Measurements from ENCODE around the gene DPP7.
A peak's percentile ranks its signal among the peaks of the same experiment; 100 is the strongest.
"Not testable (repeated sequence)": the region's sequence is repeated elsewhere in the genome, so short reads cannot be mapped to it uniquely, and the experiment has no call there.

The DPP7 gene

DNA sequence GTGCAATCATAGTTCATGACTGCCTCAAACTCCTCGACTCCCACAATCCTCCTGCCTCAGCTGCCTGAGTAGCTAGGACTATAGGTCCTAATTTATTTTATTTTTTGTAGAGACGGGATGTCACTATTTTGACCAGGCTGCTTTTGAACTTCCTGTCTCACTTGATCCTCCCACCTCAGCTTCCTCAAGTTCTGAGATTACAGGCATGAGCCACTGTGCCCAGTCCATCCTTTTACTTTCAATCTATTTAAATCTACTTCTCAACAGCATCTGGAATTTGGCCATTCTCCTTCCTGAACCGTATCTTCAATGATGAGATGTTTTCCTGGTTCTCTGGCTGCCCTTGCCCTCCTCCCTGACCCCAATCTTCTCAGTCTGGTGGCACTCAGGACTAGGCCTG is 12.3 kb upstream of the DPP7 start:
- no peaks in the 10 kb centered on the region for H3K9me3 ChIP-seq (replicated peaks; ENCODE audit: insufficient read depth, low read length)
- H4K20me1 ChIP-seq (ENCODE audit: insufficient read depth, low read length), result no peaks in the 10 kb centered on the region
- H3K27ac ChIP-seq (ENCODE audit: low read length), result no peak overlapping the region
- H3K79me2 ChIP-seq (ENCODE audit: low read length), result no peaks in the 10 kb centered on the region
- DNase-seq, result no peak
- no peaks in the 10 kb centered on the region for H3K36me3 ChIP-seq (replicated peaks; ENCODE audit: insufficient read depth, low read length)
- peak overlapping the region; percentile 83 for H3K4me2 ChIP-seq (ENCODE audit: low read depth, low read length)
- no peak overlapping the region for H3K9ac ChIP-seq (ENCODE audit: low read length)
- no peak overlapping the region for H2AFZ ChIP-seq (ENCODE audit: low read length)
- H3F3A ChIP-seq (ENCODE audit: insufficient read depth, low read length), result peaks cover 18% of the 10 kb centered on the region
- H3K4me1 ChIP-seq (ENCODE audit: low read length), result peaks cover 18% of the 10 kb centered on the region
- TF ChIP-seq EZH2 (optimal IDR thresholded peaks at IDR 0.05; ENCODE audit: low read depth, low read length), result no peak
- TF ChIP-seq EZH2phosphoT487 (IDR thresholded peaks at IDR 0.05; ENCODE audit: low read length), result no peak
- TF ChIP-seq, protein P1, sequence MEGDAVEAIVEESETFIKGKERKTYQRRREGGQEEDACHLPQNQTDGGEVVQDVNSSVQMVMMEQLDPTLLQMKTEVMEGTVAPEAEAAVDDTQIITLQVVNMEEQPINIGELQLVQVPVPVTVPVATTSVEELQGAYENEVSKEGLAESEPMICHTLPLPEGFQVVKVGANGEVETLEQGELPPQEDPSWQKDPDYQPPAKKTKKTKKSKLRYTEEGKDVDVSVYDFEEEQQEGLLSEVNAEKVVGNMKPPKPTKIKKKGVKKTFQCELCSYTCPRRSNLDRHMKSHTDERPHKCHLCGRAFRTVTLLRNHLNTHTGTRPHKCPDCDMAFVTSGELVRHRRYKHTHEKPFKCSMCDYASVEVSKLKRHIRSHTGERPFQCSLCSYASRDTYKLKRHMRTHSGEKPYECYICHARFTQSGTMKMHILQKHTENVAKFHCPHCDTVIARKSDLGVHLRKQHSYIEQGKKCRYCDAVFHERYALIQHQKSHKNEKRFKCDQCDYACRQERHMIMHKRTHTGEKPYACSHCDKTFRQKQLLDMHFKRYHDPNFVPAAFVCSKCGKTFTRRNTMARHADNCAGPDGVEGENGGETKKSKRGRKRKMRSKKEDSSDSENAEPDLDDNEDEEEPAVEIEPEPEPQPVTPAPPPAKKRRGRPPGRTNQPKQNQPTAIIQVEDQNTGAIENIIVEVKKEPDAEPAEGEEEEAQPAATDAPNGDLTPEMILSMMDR (IDR thresholded peaks at IDR 0.05; ENCODE audit: low read length), result no peak
- H3K9me2 ChIP-seq (replicated peaks; ENCODE audit: insufficient read depth, low read length), result no peaks in the 10 kb centered on the region
- H3K27me3 ChIP-seq (replicated peaks; ENCODE audit: insufficient read depth, low read length), result peaks cover 28% of the 10 kb centered on the region
- H3K4me3 ChIP-seq (ENCODE audit: low read length), result no peak overlapping the region; the same call in 1 of the 2 replicates

DNA sequence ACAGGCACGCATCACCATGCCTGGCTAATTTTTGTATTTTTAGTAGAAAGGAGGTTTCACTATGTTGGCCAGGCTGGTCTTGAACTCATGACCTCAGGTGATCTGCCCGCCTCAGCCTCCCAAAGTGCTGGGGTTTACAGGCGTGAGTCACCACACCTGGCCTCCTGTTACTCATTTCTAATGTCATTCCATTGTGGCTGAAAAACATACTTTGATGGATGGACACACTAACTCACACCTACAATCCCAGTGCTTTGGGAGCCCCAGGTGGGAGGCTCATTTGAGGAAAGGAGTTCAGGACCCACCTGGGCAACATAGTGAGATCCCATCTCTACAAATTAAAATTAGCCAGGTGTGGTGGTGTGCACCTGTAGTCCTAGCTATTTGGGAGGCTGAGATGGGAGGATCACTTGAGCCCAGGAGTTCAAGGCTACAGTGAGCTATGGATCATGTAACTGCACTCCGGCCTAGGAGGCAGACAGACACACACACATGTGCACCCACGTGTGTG is 9.5 kb upstream of the DPP7 start:
- not testable (repeated sequence) for H3K36me3 ChIP-seq (replicated peaks; ENCODE audit: insufficient read depth, low read length); H3K9me3 ChIP-seq (replicated peaks; ENCODE audit: insufficient read depth, low read length); DNase-seq; H3K27ac ChIP-seq (ENCODE audit: low read length); H3K4me2 ChIP-seq (ENCODE audit: low read depth, low read length); H3K4me3 ChIP-seq (ENCODE audit: low read length); H2AFZ ChIP-seq (ENCODE audit: low read length); H3K79me2 ChIP-seq (ENCODE audit: low read length); H4K20me1 ChIP-seq (ENCODE audit: insufficient read depth, low read length); H3K9me2 ChIP-seq (replicated peaks; ENCODE audit: insufficient read depth, low read length); H3K9ac ChIP-seq (ENCODE audit: low read length)
- H3K4me1 ChIP-seq (ENCODE audit: low read length), result peaks cover 22% of the 10 kb centered on the region
- H3F3A ChIP-seq (ENCODE audit: insufficient read depth, low read length), result peaks cover 17% of the 10 kb centered on the region
- peaks cover 16% of the 10 kb centered on the region for H3K27me3 ChIP-seq (replicated peaks; ENCODE audit: insufficient read depth, low read length)

DNA sequence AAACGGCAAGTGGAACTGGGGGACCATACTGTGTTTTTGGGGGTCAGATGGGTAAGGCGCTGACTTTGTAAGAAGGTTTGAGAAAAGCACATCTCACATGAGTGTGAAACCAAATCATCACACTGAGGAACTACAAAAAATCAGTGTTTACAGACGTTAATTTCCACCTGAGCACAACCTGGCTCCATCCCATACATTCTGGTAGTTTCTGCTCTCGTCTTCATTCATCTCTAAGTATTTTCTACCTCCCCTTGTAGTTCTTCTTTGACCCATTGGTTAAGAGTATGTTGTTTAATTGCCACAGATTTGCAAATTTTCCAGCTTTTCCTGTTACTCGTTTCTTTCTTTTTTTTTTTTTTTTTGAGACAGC is 8.9 kb upstream of the DPP7 start:
- no peak overlapping the region for H3K4me3 ChIP-seq (ENCODE audit: low read length)
- peak; percentile 6 for DNase-seq
- no peaks in the 10 kb centered on the region for H3K36me3 ChIP-seq (replicated peaks; ENCODE audit: insufficient read depth, low read length)
- no peak overlapping the region; the same call in 1 of the 2 replicates for H3K4me2 ChIP-seq (ENCODE audit: low read depth, low read length)
- H3F3A ChIP-seq (ENCODE audit: insufficient read depth, low read length), result peaks cover 12% of the 10 kb centered on the region
- H3K4me1 ChIP-seq (ENCODE audit: low read length), result peaks cover 22% of the 10 kb centered on the region
- H3K9ac ChIP-seq (ENCODE audit: low read length), result no peak overlapping the region
- no peak overlapping the region for H3K27ac ChIP-seq (ENCODE audit: low read length)
- peaks cover 11% of the 10 kb centered on the region for H3K27me3 ChIP-seq (replicated peaks; ENCODE audit: insufficient read depth, low read length)
- H2AFZ ChIP-seq (ENCODE audit: low read length), result no peak overlapping the region
- H4K20me1 ChIP-seq (ENCODE audit: insufficient read depth, low read length), result no peaks in the 10 kb centered on the region
- H3K9me2 ChIP-seq (replicated peaks; ENCODE audit: insufficient read depth, low read length), result no peaks in the 10 kb centered on the region
- TF ChIP-seq, protein P1 (IDR thresholded peaks at IDR 0.05; ENCODE audit: low read length), result no peak
- TF ChIP-seq EZH2 (optimal IDR thresholded peaks at IDR 0.05; ENCODE audit: low read depth, low read length) (no peak), EZH2phosphoT487 (IDR thresholded peaks at IDR 0.05; ENCODE audit: low read length) (no peak)
- no peaks in the 10 kb centered on the region for H3K79me2 ChIP-seq (ENCODE audit: low read length)
- no peaks in the 10 kb centered on the region for H3K9me3 ChIP-seq (replicated peaks; ENCODE audit: insufficient read depth, low read length)

DNA sequence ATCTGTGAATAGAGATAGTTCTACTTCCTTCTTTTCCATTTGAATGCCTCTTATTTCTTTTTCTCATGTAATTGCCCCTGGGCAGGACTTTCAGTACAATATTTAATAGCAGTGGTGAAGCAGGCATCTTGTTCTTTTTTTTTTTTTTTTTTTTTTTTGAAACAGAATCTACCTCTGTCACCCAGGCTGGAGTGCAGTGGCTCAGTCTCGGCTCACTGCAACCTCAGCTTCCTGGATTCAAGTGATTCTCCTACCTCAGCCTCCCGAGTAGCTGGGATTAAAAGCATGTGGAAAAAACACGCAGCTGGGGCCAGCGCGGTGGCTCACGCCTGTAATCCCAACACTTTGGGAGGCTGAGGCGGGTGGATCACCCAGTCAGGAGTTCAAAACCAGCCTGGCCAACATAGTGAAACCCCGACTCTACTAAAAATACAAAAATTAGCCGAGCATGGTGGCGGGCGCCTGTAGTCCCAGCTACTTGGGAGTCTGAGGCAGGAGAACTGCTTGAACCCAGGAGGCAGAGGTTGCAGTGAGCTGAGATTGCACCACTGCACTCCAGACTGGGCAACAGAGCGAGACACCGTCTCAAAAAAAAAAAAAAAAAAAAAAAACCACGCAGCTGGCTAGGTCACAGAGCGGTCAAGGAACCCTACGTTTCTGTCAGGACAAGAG is 8.4 kb upstream of the DPP7 start:
- H3K79me2 ChIP-seq (ENCODE audit: low read length); H3K27me3 ChIP-seq (replicated peaks; ENCODE audit: insufficient read depth, low read length); H3F3A ChIP-seq (ENCODE audit: insufficient read depth, low read length); H3K27ac ChIP-seq (ENCODE audit: low read length); H3K9ac ChIP-seq (ENCODE audit: low read length); H3K9me3 ChIP-seq (replicated peaks; ENCODE audit: insufficient read depth, low read length); H3K9me2 ChIP-seq (replicated peaks; ENCODE audit: insufficient read depth, low read length); H3K36me3 ChIP-seq (replicated peaks; ENCODE audit: insufficient read depth, low read length); H2AFZ ChIP-seq (ENCODE audit: low read length); DNase-seq; H4K20me1 ChIP-seq (ENCODE audit: insufficient read depth, low read length): not testable (repeated sequence)
- H3K4me3 ChIP-seq (ENCODE audit: low read length), result 0 out of 2 replicates have a peak overlapping the region, but pooled peaks have one; percentile 31
- H3K4me2 ChIP-seq (ENCODE audit: low read depth, low read length), result peak overlapping the region; percentile 76; the same call in 1 of the 2 replicates
- H3K4me1 ChIP-seq (ENCODE audit: low read length), result peaks cover 22% of the 10 kb centered on the region

DNA sequence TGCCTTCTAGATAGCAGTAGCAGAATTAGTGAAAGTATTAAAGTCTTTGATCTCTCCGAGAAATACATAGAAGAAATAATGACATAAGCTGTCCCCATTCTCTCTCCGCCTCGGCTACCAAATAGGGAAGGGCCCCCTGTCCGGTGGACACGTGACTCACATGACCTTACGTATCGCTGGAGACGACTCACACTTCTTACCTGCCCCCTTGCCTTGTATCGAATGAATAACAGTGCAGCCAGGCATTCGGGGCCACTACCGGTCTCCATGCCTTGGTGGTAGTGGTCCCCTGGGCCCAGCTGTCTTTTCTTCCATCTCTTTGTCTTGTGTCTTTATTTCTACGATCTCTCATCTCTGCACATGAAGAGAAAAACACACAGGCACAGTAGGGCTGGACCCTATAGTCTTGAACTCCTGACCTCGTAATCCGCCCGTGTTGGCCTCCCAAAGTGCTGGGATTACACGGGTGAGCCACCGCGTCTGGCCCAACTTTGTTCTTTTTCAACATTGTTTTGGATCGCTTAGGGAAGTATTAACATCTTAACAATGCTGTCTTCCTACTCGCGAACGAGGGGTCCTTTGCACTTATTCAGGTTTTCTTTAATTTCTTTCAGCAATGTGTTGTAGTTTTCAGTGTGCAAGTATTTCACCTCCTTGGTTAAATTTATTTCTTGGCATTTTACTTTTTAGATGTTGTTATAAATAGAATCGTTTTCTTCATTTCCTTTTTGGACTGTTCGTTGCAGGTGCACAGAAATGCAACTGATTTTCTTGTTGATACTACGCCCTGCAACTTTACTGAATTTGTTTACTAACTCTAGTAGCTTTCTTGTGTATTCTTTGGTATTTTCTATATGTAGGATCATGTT is 7.6 kb upstream of the DPP7 start:
- peak overlapping the region; percentile 31; the same call in 1 of the 2 replicates for H3K4me3 ChIP-seq (ENCODE audit: low read length)
- H3K9me2 ChIP-seq (replicated peaks; ENCODE audit: insufficient read depth, low read length); H3K36me3 ChIP-seq (replicated peaks; ENCODE audit: insufficient read depth, low read length); DNase-seq; H3K27ac ChIP-seq (ENCODE audit: low read length); H3K9me3 ChIP-seq (replicated peaks; ENCODE audit: insufficient read depth, low read length); H4K20me1 ChIP-seq (ENCODE audit: insufficient read depth, low read length); H3K9ac ChIP-seq (ENCODE audit: low read length); H3K79me2 ChIP-seq (ENCODE audit: low read length); H2AFZ ChIP-seq (ENCODE audit: low read length); H3F3A ChIP-seq (ENCODE audit: insufficient read depth, low read length): not testable (repeated sequence)
- peak overlapping the region; percentile 76 for H3K4me2 ChIP-seq (ENCODE audit: low read depth, low read length)
- peaks cover 19% of the 10 kb centered on the region for H3K4me1 ChIP-seq (ENCODE audit: low read length)
- H3K27me3 ChIP-seq (replicated peaks; ENCODE audit: insufficient read depth, low read length), result peaks cover 13% of the 10 kb centered on the region

DNA sequence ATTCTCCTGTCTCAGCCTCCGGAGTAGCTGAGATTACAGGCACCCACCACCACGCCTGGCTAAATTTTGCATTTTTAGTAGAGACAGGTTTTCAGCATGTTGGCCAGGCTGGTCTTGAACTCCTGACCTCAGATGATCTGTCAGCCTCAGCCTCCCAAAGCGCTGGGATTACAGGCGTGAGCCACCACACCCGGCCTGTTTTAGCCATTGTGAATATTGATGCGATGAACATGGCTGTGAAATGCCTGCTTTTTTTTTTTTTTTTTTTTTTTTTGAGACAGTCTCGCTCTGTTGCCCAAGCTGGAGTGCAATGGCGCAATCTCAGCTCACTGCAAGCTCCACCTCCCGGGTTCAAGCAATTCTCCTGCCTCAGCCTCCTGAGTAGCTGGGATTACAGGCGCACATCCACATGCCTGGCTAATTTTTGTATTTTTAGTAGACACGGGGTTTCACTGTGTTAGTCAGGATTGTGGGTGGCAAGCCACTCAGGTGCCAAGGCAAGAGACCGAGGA is 3.6 kb upstream of the DPP7 start:
- not testable (repeated sequence) for H3K27ac ChIP-seq (ENCODE audit: low read length); H3K79me2 ChIP-seq (ENCODE audit: low read length); H3K9me3 ChIP-seq (replicated peaks; ENCODE audit: insufficient read depth, low read length); H2AFZ ChIP-seq (ENCODE audit: low read length); DNase-seq; H3K9ac ChIP-seq (ENCODE audit: low read length); H3K36me3 ChIP-seq (replicated peaks; ENCODE audit: insufficient read depth, low read length); H3K4me3 ChIP-seq (ENCODE audit: low read length); H3K9me2 ChIP-seq (replicated peaks; ENCODE audit: insufficient read depth, low read length); H3K4me2 ChIP-seq (ENCODE audit: low read depth, low read length); H3F3A ChIP-seq (ENCODE audit: insufficient read depth, low read length); H4K20me1 ChIP-seq (ENCODE audit: insufficient read depth, low read length)
- H3K27me3 ChIP-seq (replicated peaks; ENCODE audit: insufficient read depth, low read length), result peaks cover 15% of the 10 kb centered on the region
- peaks cover 11% of the 10 kb centered on the region for H3K4me1 ChIP-seq (ENCODE audit: low read length)

Data from MM.1S (cell line).